Heart left ventricle (tissue), 13 donors: ENCODE data around the gene PKD2L1.

Experiments used
- POLR2A ChIP-seq, 2 donors: fragments of 450-650 bp; IDR thresholded peaks; one replicate each; pipeline ENCODE4 v1.6.1; 2017; ENCODE audit warnings: antibody characterized with exemption in 2 of 2, mild to moderate bottlenecking in 2 of 2, moderate library complexity in 2 of 2
- TF ChIP-seq, protein P1 (sequence below), 12 donors: fragments of 200-600 bp; sonication (generic) in 4 of 12; IDR thresholded peaks; one replicate each; pipeline versions ENCODE4 v1.5.0 to v1.8.0; 2018 to 2022; ENCODE audit warnings: antibody characterized with exemption in 12 of 12, mild to moderate bottlenecking in 5 of 12
- donor health status: ischemic (EF 13 %, LVEDD 7.1; RV severe dilation, severe dysfunction).
- donor health status: DM: no; HTN: yes; CAD: no.
- donor health status: DM: no; HTN: no; CAD: no.
- donor health status: ischemic (EF 25% LVEDD 6.9; RV normal size, moderate dysfunction).
- donor health status: ischemic (EF 25% LVEDD 5.7; RV mildly dilated, moderate dysfunction).
- donor health status: ischemic (EF 35%, LVEDD 5.7; RV mildly dilated, moderate dysfunction).
- donor health status: nonischemic (EF 11% LVEDD 7.7; RV severe dilation, severe dysfunction).
- donor health status: DM: yes; HTN: yes; CAD: no.
- donor health status: PGD.
- donor health status: ischemic (EF 29% LVEDD 5.4; RV normal size, mild dysfunction).
- donor health status: nonischemic (EF 23%, LVEDD 6.1; RV moderate dilation, normal function).

DNA sequence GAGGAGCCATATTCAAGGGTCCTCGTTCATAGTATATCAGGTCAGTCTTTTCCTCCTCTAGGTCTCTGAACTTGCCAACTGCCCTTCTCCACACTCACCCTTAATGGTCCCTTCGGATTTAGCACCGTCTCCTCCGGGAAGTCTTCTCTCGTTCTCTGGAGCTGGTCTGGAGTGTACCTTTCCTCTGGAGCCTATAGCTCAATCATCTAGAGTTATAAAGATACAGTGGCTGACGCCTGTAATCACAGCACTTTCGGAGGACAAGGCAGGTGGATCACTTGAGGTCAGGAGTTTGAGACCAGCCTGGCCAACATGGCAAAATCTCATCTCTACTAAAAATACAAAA is 12.6 kb upstream of the PKD2L1 start:
- TF ChIP-seq, protein P1, sequence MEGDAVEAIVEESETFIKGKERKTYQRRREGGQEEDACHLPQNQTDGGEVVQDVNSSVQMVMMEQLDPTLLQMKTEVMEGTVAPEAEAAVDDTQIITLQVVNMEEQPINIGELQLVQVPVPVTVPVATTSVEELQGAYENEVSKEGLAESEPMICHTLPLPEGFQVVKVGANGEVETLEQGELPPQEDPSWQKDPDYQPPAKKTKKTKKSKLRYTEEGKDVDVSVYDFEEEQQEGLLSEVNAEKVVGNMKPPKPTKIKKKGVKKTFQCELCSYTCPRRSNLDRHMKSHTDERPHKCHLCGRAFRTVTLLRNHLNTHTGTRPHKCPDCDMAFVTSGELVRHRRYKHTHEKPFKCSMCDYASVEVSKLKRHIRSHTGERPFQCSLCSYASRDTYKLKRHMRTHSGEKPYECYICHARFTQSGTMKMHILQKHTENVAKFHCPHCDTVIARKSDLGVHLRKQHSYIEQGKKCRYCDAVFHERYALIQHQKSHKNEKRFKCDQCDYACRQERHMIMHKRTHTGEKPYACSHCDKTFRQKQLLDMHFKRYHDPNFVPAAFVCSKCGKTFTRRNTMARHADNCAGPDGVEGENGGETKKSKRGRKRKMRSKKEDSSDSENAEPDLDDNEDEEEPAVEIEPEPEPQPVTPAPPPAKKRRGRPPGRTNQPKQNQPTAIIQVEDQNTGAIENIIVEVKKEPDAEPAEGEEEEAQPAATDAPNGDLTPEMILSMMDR (IDR thresholded peaks at IDR 0.05) = peak in 1 of 12 donors; percentile 18
- TF ChIP-seq POLR2A (IDR thresholded peaks at IDR 0.05) = no peak
